Uterus (tissue), 4 donors: ENCODE results near the gene BNC2. TPM values are rescaled to one million over a fixed set of nuclear protein-coding genes. Genes with fewer than 3 reads are reported as not detected.

ENCODE experiments used
- DNase-seq, 2 donors: peaks; one replicate each; pipeline ENCODE4 v3.0.0-alpha.2; 2019 to 2020
- H3K27ac ChIP-seq, 2 donors: fragments of 200-600 bp; sonication (generic); 1 replicate in 1 of 2; 2 replicates in 1 of 2; pipeline ENCODE4 v1.5.1; 2016 to 2018
- H3K27me3 ChIP-seq, 2 donors: fragments of 200-600 bp; sonication (generic); one replicate each; pipeline ENCODE4 v1.5.1; 2018 to 2019; ENCODE audit warnings: control low read depth in 1 of 2
- H3K36me3 ChIP-seq, 2 donors: fragments of 200-600 bp; sonication (generic); one replicate each; pipeline ENCODE4 v1.5.1; 2019; ENCODE audit warnings: control low read depth in 1 of 2
- H3K4me1 ChIP-seq, 2 donors: fragments of 200-600 bp; sonication (generic); one replicate each; pipeline ENCODE4 v1.5.1; 2018 to 2019; ENCODE audit warnings: control low read depth in 1 of 2
- H3K4me3 ChIP-seq, 2 donors: fragments of 200-600 bp; sonication (generic); 1 replicate in 1 of 2; 2 replicates in 1 of 2; pipeline ENCODE4 v1.5.1; 2018 to 2019; ENCODE audit warnings: mild to moderate bottlenecking in 1 of 2
- H3K9me3 ChIP-seq, 2 donors: fragments of 200-600 bp; sonication (generic); one replicate each; pipeline ENCODE4 v1.5.1; 2019; ENCODE audit warnings: control low read depth in 1 of 2
- CTCF ChIP-seq, 4 experiments: fragments of 200-600 bp in 2 of 4; fragments of 450-650 bp in 2 of 4; sonication (generic) in 2 of 4; IDR thresholded peaks; one replicate each; pipeline ENCODE4 v1.5.1; 2016 to 2019; ENCODE audit warnings: antibody characterized with exemption in 4 of 4, mild to moderate bottlenecking in 2 of 4, moderate library complexity in 1 of 4
- POLR2A ChIP-seq, 2 donors: fragments of 450-650 bp; IDR thresholded peaks; one replicate each; pipeline ENCODE4 v1.6.1; 2016; ENCODE audit warnings: antibody characterized with exemption in 2 of 2, mild to moderate bottlenecking in 1 of 2, moderate library complexity in 1 of 2
- intact Hi-C: fragments of 100-400 bp; cut with DNase I; formaldehyde crosslinking; loops from one replicate; pipeline ENCODE4 v1.15.1; 2023; ENCODE audit warnings: low total_unique reads
- total RNA-seq, 4 donors: library from RNA; depleted of rRNA in 3 of 4; stranded (reverse); fragments of >200 nt in 3 of 4; gene quantifications; one replicate each; pipeline versions ENCODE4 v1.1.0 to v1.2.4, GENCODE V29; 2014 to 2023
- donor health status: DM: yes; HTN: yes; CAD: no.

Gene BNC2
- total RNA-seq, 4 donors from 2014 or later: 85.9 to 293 (median 93.4) TPM

- H3K27me3 ChIP-seq: no peaks in the 10 kb centered on the region
Observed at GRCh38 chr9:16687678-16688369, 182.6 kb downstream of the BNC2 start.

GRCh38 chr9:16683326-16683725, 187.1 kb downstream of the BNC2 start:
- no peak overlapping the region for H3K4me3 ChIP-seq
- TF ChIP-seq POLR2A (IDR thresholded peaks at IDR 0.05): no peak
- no peak for TF ChIP-seq CTCF (IDR thresholded peaks at IDR 0.05)
- H3K27ac ChIP-seq: no peak overlapping the region
- H3K9me3 ChIP-seq: no peaks in the 10 kb centered on the region
- no peaks in the 10 kb centered on the region for H3K27me3 ChIP-seq
- H3K4me1 ChIP-seq: no peaks in the 10 kb centered on the region
- DNase-seq: no peak
- H3K36me3 ChIP-seq: no peaks in the 10 kb centered on the region
- intact Hi-C loops: no loop called here

More at GRCh38 chr9:16687678-16688369, 182.6 kb downstream of the BNC2 start:
- DNase-seq: no peak
- Histone ChIP-seq H3K36me3 (no peaks in the 10 kb centered on the region), H3K4me1 (no peaks in the 10 kb centered on the region), H3K4me3 (no peak overlapping the region), H3K9me3 (no peaks in the 10 kb centered on the region), H3K27ac (peak overlapping the region in 1 of 2 donors; percentile 79)
- no peak for TF ChIP-seq POLR2A (IDR thresholded peaks at IDR 0.05)
- TF ChIP-seq CTCF (IDR thresholded peaks at IDR 0.05): no peak
- intact Hi-C loops: no loop called here

- Histone ChIP-seq H3K36me3 (no peaks in the 10 kb centered on the region), H3K27ac (no peak overlapping the region), H3K27me3 (no peaks in the 10 kb centered on the region), H3K4me3 (no peak overlapping the region), H3K4me1 (no peaks in the 10 kb centered on the region), H3K9me3 (no peaks in the 10 kb centered on the region)
- intact Hi-C loops: no loop called here
- TF ChIP-seq CTCF (IDR thresholded peaks at IDR 0.05): no peak
- TF ChIP-seq POLR2A (IDR thresholded peaks at IDR 0.05): no peak
- DNase-seq: no peak
Observed at GRCh38 chr9:16682273-16682672, 188.2 kb downstream of the BNC2 start.

- intact Hi-C loops: no loop called here
- H3K27me3 ChIP-seq: no peaks in the 10 kb centered on the region
- no peak for TF ChIP-seq CTCF (IDR thresholded peaks at IDR 0.05)
- TF ChIP-seq POLR2A (IDR thresholded peaks at IDR 0.05): no peak
- H3K4me3 ChIP-seq: no peak overlapping the region
- no peaks in the 10 kb centered on the region for H3K9me3 ChIP-seq
- no peak for DNase-seq
- H3K36me3 ChIP-seq: no peaks in the 10 kb centered on the region
- no peak overlapping the region for H3K27ac ChIP-seq
- no peaks in the 10 kb centered on the region for H3K4me1 ChIP-seq
Observed at GRCh38 chr9:16681652-16681987, 188.8 kb downstream of the BNC2 start.

GRCh38 chr9:16680975-16681651, 189.4 kb downstream of the BNC2 start:
- no peak overlapping the region for H3K4me3 ChIP-seq
- no peaks in the 10 kb centered on the region for H3K4me1 ChIP-seq
- no peaks in the 10 kb centered on the region for H3K36me3 ChIP-seq
- H3K27ac ChIP-seq: peak overlapping the region; percentile 3 to 16
- no peaks in the 10 kb centered on the region for H3K27me3 ChIP-seq
- no peak for TF ChIP-seq CTCF (IDR thresholded peaks at IDR 0.05)
- TF ChIP-seq POLR2A (IDR thresholded peaks at IDR 0.05): no peak
- no peak for DNase-seq
- H3K9me3 ChIP-seq: no peaks in the 10 kb centered on the region
- intact Hi-C loops: no loop called here
